NCI-H2227 (cell line): ENCODE measurements around the gene DCTN3.

Source experiments
- DNase-seq: peaks from one replicate; lab custom pipeline; 2025; ENCODE audit not compliant: unreplicated experiment; lab: John Stamatoyannopoulos, UW

DCTN3 gene

DNA sequence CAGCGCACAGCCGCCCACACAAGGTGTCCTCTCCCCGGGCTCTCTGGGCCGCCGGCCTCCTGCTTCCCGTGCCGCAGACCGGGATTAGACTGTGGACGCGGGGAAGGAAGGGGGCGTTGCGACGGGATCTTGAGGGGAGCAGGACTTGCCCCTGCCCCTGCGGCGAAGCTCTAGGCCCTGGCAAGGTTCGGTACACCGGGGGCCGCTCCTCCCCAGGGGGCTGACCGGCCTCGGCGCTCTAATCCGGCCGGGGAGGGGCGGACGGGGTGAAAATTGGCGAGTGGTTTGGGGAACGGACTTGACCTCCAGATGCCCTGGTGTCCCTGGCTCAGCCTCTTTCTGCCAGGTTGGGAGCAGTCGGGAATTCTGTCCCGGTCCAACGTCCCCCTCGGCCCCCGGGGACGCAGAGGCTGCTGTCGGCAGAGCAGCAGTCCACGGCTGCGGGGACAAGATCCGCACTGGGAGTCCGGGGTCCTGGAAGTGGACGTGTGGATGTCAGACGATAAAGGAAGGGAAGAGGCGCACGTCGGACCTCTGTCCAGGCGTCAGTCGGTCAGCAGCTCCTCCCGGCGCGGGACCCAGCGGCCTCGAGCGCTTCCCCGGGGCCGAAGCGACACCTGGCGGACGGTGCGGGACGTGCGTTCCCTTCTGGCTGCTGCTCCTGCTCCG is 28.9 kb downstream of the DCTN3 start:
- peak; percentile 79 for DNase-seq

DNA sequence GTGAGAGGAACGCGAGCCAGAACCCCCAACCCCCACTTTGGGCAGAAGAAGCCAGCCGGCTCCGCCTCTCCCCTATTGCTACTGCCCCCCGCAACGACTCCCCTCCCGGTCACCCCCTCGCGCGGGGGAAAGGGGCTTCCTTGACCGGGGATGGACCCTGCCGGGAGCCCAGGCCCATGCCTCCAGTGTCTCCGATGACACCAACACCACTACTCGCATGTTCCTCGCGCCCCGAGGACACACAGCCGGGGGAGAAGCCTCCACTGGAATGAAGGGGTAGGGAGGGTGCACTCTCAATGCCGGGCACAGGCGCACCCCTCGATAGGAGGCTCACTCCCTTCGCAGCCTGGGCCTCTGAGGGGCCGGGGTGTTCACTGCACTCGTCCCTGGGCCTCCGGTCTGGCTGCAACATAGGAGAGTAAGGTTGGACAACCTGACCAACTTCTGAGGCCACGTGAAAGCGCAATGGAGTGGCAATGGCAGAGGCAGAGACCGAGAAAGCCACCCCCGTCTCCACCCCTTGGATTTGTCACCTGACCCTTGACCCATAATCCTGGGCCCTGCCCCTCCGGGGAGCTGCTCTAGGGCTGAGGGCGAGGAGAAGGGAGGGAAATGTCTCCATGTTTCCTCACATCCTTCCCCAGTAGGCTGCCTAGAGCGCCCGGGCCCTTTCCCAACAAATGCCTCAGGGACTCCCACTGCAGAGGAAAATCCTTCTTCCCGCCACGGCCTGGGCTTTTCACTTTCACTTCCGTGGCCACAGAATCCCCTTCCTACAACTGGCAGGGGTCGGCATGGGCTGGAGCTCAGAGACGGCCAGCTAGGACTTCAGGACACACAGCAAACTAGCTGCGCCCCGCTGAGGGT is 29.7 kb downstream of the DCTN3 start:
- DNase-seq = no peak

DNA sequence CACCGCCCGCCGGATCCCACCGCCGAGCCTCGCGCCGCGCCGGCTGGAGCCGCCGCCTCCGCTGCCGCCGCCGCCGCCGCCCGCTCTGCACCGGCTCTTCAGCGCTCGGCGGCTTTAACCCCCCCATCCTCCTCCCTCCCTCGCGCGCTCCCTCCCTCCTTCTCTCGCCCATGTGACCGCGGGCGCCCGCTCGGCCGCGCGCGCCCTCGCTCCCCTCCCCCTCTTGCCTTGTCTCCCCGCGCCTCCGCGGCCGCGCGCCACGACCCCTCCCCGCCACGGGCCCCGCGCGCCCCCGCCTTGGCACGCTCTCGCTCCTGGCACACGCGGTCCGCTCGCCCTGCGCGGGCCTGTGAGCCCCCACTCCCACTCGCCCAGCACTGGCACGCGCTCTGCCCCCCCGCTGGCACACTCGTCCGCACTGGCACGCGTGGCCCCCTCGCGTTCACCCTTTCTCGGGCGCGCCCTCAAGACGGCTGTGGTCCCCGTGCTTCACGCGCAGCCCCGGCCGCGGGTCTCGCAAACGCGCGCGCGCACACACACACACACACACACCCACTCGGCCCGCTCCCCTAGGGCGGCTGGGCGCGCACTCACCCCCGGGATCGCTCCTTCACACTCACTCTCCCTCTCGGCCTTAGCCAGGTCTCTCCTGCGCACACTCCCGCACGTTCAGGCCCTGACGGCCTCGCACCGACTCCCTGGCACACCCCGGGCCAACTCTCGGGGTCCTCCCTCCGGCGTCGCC is 30.5 kb downstream of the DCTN3 start, which contains the start of gene CNTFR:
CNTFR (minus strand) TSS at position 89 of the 745 bp plus-strand sequence. CDS start 20,743 bp downstream, outside the sequence.
- DNase-seq = peak; percentile 76

DNA sequence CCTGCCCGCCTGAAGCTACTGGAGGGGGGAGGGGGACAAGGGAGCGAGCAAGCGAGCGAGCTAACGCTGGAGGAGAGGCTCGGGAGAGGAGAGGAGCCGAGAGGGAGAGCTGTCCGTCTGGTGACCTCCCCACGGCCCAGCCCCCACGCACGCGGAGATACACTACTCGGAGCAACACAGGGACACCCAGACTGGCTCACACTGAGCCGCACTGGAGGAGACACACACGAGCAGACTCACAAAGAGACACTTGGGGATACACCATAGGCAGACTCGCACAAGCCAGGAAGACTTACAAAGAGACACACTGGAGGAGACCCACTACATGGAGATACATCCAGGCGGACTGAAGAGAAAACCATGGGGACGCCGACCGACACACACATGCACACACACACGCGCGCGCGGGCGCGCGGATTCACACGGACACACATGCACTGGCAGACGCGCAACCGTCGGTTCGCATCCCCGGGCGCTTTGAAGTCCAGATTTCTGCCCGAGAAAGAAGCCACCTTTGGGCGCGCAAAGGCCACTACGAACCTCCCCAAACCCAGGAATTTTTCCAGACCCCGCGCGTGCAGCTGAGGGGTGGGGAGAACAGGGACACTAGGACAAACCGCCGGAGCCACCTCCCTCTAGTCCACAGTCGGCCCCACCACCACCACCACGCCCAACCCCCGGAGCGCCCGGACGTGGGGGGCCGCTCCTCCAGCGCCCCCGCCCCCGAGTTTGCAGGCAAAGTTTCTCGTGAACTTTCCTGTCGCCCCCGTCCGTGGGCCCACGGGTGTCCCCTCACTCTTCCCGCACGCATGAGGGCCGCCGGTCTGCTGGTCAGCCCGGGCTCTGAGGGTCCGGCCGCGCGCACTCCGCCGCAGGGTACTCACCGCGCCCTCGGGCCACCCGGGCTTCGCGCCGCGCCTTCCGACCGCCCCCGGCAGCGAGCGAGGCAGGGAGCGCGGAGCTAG is 31.3 kb downstream of the DCTN3 start:
- peak; percentile 38 for DNase-seq

DNA sequence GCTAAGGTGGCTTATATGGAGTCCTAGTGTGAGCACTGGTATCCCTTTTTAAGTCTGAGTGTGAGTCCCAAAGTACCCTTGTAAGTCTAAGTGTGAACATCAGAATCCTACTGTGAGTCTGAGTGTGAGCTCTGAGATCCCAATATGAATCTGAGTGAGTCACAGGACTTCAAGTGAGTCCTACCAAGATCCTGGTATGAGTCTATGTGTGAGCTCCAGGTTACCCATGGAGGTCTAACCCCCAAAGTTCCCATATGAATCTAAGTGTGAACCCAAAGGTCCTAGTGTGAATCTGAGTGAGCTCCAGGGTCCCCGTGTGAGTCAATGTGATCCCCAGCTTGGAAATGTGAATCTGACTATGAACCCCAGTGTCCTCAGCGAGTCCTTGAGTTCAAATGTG is 33.0 kb downstream of the DCTN3 start:
- no peak for DNase-seq

DNA sequence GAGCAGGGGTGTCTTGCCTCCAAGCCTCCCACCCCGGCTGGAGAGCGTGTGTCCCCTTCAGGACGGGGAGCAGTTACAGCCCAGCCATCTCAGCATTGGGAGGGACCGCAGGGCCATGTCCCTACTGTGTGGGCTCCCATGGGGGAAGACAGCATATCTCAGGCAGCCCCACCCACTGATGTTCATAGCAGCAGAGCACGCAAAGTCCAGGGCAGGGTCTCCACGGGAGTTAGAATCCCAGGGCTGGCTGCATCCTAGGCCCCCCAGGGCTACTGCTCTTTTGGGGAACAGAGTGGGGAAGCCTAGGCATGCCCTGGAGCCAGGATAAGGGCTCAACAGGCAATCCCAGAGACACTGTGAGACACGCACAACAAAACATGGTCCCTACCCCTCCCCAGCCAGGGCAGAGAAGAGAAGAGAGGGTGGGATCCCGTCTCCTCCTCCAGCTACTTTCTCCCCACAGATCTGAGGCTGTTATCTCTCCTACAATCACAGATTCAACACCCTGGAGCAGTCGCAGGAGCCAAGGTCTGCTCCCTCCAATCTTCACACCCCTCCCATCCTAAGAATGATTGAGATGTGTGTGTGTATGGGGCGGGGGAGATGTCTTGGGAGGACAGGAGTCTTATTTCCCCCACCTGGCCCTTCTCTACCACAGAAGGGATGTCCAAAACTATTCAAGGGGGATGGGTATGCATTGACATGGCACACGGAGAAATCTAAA is 34.2 kb downstream of the DCTN3 start:
- no peak for DNase-seq

DNA sequence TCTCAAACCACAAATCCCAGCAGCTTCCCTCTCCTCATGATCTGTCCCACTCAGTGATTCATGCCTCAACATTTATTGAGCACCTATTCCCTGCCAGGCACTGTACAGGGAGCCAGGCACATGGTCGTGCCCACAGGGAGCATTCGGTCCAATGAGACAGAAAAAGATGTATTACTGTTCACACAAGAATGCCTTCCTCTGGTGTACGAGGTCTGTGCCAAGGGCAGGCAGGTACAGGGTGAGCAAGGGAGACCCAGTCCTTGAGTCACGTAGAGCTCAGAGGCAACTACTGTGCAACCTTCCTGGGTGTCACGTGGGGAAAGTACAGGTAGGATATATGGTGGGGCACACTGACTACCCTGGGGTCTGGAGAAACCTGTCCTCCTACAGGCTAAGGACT is 35.3 kb downstream of the DCTN3 start:
- no peak for DNase-seq

DNA sequence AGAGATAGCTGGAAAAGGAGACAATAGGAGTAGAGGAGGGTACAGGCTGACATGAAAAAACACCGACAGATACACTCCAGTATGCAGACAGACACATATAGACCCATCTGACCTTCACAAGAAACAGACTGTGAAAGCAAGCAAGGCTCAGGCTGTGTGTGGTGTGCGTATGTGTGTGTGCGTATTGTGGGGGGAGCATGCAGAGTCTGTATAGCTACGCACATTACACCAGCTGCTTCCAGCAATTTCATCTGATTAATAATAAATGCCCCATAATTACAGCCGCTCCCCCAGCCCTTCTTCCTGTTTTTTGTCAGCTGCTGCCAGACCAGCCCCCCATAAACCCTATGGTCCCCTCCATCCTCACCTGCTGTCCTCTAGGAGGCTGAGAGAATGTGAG is 37.5 kb downstream of the DCTN3 start:
- DNase-seq = peak; percentile 24

DNA sequence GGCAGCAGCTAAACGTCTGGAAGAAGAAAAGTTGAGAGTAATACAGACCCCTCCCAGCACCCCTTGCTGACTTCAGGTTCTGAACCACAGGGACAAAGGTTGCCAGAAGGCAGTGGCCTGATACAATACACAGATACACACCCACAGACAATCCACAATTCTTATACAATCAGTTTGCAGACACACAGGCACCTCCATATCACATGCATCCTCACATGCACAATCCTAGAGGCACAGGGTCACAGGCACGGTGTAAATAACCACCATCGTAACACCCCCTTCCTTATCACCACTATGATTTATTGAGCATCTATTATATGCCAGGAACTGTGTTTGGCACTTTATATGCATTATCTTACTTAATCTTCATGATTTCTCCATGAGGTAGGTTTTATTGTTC is 39.0 kb downstream of the DCTN3 start:
- DNase-seq = no peak

DNA sequence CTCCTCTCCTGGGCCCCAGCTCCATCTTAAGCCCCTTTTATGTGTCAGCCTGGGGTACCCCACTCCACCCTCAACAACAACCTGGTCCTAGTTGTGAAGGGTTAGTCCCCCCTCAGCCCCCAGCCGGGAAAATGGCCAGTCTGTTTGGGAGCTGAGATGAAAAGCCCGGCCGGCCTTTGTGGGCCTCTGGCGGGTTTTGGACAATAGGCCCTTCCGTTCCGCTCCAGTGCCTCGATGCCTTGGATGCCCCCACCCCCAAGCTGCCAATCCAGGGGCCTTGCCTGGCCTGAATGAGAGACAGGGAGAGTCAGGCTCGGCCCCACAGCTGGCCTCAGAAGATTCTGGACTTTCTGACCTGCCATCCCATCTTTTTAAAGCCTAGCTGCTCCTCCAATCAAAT is 39.9 kb downstream of the DCTN3 start:
- no peak for DNase-seq

DNA sequence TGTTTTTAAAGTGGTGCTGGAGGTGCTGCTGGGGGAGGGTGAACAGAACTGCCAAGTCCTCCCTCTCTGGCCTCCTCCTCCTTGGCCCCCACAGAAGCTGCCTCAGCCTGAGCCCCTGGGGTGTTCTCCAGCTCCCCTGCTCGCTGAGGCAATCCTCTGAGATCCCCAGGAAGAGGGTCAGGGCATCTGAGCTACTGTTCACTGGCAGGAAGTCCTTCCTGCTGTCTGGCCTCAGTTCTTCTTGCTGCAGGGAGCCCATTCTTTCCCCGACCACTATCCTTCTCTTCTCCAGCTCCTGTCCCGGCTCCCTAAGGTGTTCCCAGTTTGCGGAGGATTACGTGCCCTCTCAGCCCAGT is 40.5 kb downstream of the DCTN3 start:
- DNase-seq = no peak

DNA sequence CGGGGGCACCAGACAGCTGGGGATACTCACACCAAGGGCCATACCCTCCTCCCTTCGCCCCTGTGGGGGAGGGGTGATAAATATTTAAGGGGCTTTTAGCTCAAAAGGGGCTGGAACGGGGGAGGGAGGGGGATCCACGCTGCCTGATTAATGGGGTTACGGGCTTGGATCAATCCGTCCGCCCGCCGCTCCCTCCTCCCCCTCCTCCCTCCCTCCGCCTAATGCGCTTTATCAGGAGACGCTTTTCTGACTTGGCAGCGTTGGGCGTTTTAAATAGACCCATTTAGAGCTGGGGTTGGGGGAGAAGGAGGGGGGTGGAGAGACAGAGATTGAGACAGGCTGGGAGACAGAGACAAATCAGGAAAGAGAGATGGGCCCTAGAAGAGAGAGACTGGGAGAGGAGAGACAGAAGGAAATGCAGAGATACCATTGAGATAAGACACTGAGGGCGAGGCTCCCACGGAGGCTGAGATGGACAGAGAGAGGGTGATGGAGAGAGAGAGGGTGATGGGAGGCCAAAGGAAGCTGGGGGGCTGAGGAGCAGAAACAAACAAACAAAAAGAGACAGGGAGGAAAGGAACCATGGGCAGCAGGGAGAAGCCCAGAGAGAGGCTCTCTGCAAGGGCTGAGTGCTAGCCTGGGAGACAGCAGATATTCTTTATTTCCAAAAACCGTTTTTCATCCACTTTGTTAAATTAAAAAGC is 41.0 kb downstream of the DCTN3 start:
- peak; percentile 43 for DNase-seq

DNA sequence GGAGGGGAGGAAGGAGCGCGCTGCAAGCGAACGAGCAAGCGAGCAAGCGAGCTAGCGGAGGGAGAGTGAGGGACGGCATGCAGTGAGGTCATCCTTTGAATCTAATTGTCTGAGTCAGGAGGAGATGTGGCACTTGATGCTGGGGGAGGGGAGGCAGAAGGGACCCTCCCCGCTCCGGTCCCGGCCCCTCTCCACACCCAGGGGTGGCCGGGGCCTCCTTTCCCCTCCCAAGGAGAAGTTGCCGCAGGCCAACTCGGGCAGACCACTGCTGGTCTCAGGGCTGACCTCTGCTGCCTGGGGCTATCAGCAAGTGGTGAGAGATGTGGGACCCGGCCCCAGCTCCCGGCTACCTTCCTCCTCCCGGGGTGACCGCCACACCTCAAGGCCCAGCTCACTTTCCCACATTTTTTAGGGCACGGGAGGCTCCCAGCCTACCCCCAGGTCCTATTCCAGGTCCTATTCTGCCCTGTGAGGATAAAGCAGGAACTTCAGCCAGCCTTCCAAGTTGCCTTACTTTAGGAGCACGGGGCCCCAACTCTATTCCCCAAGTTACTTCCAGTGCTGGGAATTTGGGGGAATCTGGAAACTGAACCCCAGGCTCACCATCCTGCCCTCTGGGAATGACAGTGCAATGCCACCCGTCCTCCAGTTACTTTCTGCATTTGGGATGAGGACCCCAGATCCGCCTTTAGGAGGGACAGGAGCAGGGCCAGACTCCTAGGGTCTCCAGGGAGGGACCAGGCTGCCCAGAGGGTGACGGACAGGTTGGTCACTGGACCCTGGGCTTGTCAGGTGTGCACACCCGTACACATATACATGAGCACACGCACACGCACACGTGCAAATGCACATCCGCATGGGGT is 41.8 kb downstream of the DCTN3 start:
- peak; percentile 57 for DNase-seq

DNA sequence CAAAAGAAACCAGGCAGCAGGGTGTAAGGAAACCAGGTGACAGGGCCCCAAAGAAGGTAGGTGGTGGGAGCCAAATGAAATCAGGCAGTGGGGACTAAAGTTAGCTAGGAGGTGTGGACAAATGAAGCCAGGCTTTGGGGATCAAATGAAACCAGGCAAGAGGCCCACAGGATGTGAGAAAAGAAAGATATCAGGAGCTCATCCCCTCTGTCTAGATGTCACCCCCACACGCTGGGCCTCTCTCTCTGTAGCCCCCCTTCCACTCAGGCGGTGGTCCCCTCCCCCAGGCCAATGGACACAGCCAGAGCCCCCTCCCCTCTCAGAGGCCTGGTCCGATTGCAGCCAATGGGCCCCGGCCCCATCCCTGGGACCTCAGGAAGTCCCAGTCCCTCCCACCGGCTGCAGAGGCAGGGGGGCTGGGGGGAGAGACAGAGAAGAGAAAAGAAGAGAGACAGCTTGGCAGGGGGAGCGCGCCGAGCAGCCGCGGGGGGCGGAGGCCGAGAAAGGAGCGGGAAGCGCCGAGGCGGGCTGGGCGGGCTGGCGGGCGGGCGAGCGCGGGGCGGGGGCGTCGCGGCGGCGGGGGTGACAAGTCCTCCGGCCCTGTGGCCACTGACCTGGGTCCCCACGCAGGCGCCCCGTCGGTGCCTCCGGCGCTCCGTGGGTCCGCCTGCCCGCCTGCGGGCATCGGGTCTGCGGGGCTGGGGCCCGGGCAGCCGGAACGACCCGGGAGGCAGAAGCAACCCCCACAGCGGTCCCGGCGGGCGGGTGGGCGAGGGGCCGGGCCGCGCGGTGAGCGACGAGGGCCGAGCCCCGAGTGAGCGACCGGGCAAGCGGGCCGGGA is 42.7 kb downstream of the DCTN3 start:
- peak; percentile 52 for DNase-seq

DNA sequence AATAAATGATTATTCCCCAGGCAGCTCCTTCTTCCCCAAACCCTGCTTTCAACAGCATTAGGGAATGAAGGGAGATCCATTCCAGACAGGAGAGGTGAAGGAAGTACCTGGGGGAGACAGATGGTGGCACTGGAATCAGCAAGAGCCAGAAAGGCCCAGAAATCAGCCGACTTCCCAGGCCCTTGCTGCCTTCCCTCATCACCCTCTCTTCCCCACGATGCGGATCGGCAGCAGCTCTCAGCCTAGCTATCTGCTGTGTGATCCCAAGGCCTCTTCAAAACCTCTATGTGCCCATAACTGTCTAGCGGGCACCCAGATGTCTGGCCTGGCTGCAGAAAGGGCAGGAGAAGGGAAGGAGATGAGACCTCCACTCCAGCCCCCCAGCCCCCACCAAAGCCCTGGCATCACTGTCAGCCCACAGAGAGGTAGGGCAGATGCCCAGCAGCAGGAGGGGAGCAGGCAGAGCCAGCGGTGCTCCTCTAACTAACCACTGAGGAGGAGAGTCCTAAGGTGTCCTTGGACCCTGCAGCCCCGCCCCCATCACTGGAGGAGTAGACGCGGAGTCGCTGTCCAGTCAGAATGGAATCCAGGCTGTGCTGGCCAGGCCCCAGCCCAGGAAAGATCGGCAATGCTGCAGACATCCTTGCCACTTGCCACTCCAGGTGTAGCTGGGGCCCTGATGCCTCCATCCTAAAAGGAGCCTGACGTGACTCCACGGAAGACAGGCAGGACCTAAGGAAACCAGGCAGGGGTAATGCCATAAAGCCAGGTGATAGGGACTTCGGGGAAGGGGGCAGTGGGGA is 43.5 kb downstream of the DCTN3 start:
- peak; percentile 26 for DNase-seq

DNA sequence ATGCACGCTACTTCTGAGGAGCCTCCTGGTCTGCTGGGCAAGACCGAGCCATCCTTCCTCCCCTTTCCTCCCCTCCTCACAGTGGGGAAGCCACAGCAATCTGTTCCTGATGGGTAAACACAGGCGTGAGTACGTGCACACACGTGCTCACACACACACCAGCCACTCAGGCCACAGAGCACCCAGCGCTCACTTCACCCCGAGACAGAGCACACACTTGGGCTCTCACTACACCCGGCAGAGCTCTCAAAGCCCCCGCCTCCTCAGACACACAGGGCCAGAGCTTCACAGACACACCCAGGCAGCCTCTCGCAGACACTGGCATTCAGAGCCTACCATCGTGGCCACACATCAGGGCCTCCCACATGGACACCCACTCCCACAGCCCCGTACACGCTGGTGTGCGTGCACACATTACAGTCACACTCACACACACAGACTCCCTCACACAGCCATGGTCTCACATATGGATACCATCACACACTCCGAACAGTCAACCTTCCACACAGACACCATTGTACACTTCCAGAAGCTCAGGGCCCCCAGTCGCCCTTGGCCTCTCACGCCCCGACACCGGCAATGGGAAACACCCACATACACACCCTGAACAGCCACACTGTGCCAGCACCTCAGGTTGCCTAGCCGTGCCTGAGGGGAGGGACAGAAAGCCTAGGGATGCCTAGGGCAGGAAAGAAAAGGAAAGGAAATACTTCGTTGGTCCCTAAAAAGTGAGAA is 44.3 kb downstream of the DCTN3 start:
- DNase-seq = peak; percentile 37
